GM21825 (cell line): ENCODE data around the gene AGPS.

ENCODE experiments used
- ATAC-seq: cut with Tn5 transposase; IDR thresholded peaks from one replicate; pipeline ENCODE4 v1.9.1; 2021; ENCODE audit warnings: mild to moderate bottlenecking, moderate library complexity; ENCODE audit not compliant: unreplicated experiment

Gene AGPS

DNA sequence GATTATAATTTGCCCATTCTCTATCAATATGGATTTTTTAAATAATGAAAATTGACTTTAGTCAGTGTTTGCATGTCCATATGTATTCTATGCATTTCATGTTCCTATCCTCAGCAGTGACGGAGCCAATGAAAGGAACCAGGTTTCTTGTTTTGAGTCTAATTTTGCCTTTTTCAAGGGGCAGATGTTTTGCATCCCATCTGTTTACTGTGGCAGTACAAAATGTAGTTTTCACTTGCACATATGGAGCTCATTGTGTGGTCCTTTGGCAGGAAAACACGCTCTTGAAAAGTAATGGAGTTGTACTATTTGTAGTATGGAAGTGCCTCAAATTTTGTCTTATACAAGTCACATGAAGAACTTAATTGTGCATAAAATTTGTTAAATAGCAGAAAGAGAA, 127.8 kb downstream of the AGPS start:
- no peak for ATAC-seq

DNA sequence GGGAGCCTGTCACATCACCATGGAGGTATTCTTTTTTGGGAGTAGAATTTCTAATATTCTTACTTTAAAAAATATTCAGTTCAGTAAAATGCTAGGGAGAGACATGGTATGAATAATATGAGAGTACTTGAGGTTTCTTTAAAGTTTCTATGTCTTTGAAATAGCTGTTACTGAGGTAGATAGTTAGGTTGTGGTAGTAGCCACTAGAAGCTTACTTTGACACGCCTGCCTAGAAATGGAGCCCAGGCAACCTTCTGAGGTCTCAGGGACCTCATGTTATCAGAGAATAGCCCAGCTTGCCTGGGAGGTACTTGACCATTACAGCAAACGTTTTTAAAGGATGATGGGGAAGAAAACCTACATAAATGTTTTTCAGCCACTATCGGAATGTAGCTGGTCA, 131.2 kb downstream of the AGPS start:
- no peak for ATAC-seq

DNA sequence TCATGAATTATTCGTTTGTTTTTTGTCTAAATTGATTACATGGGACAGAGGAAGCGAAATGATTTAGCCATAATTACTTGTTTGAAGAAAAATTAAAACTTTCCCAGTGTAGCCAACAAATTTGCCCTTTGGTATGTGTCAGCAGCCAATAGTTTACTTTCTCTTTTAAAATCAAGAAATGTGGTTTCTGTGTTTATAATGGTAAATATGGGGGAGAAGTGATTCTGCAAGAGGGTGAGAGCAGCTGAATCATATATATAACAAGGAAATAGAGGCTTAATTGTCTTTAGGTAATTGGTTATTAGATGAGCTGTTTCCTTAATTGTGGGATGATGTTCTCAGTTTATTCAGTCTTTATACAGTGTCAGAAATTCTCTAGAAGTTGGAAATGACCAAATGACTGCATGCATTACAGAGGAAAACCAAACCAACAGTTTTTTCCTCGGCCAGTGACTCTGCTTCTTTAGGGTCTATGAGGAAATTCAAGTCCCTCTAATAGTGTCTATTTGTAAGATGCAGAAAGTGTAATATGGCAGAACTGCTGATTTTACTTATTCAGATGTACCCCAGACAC, 132.9 kb downstream of the AGPS start:
- ATAC-seq, result no peak

DNA sequence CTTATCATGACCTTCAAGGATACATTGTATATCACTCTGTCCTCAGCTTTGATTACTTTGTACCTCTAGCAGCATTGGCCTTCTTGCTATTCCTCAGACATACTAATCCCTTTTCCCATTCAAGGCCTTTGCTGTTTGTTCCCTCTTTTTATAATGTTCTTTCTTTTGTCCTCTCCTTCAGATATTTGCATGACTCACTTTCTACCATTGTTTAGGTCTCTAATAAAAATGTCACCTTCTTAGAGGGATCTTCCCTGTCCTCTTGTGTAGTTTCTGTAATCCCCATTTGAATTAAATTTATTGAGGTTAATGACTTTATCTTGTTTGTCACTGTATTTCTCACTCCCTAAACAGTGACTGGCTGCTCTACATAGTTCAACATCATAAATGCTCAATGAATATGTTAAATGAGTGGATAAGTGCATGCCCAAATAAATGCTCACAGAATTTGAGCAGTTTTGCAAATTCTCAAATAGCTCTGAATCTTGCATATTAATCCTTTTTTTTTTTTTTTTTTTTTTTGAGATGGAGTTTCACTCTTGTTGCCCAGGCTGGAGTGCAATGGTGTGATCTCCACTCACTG, 135.9 kb downstream of the AGPS start:
- ATAC-seq, result no peak

DNA sequence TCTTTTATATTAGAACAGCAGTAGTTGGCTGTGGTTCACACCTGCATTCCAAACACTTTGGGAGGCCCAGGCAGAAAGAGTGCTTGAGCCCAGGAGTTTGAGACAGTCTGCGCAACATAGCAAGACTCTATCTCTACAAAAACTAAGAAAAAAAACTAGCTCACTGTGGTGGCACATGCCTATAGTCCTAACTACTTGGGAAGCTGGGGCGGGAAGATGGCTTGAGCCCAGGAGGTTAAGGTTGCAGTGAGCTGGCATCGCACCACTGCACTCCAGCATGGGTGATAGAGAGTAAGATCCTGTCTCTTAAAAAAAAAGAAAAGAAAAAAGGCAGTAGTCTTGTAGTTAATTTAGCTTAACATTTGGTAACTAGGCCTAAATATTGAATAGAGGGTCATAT, 136.6 kb downstream of the AGPS start:
- no peak for ATAC-seq

DNA sequence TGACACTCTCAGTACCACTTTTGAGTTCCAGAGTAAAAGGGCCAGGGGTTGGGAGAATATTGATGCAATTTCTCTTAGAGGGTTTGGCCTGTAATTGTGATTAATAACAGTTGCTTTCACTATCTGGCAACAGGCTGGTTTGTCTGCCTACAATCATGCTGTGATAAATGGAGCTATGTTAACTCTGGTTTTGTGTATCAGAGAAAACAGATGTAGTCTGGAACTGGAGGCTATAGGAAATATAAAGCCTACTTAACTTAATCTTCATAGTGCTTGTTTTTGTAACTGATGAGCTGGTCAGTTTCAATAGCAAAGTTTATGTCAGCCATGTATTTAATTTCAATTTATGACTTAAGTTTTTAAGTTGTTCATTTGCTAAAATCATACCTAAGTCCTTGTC, 138.0 kb downstream of the AGPS start:
- ATAC-seq, result no peak

DNA sequence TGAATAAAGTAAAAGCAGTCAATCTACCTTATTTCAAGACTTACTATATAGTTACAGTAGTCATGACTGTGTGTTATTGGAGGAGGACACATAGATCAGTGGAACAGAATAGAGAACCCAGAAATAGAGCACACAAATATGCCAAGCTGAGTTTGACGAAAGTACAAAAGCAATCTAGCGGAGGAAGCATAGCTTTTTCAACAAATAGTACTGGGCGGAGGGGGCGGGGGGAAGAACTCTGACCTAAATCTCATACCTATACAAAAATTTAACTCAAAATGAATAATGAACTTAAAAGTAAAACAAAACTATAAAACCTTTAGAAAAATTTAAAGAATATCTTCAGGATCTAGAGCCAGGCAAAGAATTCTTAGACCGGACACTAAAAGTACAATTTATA, 139.1 kb downstream of the AGPS start:
- ATAC-seq, result no peak

DNA sequence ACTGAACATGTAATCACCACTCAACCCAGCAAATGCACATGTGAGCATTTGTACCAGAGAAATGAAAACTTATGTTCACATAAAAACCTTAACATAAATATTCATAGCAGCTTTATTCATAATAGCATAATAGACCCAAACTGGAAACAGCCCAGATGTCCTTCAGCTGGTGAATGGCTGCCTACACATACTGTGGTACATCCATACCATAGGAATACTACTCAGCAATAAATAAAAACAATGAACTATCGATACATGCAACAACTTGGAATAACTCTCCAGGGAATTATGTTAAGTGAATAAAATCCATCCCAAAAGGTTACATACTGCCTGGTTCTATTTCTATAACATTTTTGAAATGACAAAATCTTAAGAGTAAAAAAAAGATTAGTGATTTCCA, 140.0 kb downstream of the AGPS start:
- ATAC-seq, result no peak

DNA sequence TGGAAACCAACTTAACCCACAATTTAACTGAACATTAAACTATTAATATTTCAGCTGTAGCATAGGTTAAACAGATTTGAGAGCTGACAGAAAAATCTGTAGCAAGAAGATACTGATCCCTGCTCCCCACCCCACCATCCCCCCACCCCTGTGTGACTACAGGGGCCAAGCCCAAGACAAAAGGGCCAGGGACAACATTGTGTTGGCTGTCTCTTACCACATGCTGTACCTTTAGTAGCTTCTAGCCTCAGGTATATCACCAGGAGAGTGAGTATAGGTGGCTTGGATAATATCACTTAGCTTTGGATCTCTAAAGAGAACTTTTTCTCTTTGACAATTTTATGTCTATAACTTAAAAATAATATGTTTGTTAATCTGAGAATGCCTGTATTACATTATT, 140.7 kb downstream of the AGPS start:
- ATAC-seq, result no peak

DNA sequence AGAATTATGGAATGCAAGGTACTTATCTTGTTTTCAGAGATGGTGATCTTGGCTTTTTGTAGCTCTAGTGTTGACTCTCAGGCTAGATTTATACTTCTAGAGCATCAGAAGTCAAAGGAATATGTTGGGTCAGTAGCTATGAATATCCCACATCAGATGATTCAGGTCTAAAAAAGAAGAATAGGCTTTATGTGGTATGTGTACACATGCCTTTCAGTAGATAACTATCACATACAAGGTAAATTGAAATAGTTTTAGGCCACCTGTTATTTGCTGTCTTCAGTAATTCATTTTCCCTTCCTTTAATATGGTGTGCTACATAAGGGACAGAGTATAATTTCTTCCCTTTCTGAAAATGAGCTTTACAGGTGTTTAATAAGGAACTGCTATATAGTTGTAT, 142.4 kb downstream of the AGPS start:
- no peak for ATAC-seq

DNA sequence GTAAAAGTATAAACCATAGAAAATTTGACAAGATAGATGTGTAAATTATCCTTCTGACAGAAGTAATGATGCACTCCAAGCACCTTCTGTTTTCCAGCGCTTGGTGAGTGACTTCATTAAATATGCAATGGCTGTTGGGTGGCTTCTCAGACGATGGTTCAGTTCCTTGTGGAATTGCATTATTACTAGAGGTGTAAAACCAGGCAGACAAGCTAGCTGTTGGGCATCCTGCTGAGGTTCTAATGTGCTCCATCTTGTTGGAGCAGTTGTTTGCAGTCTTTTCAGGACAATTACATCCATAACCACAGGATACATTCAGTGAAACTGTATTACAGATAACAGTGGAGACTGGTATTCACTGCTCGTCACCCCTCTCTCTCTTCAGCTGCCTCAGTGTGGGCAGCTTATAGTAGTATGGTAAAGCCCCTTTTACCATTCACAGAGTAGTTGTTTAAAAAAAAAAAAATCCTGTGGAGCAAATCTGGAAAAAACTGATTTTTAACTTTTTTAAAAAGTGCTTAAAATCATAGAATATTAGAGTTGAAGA, 143.5 kb downstream of the AGPS start:
- ATAC-seq, result no peak

DNA sequence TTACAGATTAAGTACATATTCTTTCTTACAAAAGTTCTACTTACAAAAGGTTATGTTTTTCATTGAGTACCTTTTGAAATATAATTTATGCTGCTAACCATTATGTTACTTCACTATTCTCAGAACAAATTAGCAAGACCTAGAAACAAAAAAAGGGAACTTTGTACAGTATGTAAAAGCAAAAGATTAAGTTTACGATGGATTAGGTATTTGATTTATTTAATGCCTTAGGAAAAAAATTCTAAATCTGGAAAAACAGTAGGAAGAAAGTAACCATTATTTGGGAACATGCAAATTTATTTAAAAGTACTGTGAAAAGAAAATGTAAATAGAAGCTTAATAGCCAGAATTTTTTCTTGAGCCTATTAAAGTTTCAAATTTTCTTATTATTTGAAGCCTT, 144.6 kb downstream of the AGPS start:
- ATAC-seq, result no peak

DNA sequence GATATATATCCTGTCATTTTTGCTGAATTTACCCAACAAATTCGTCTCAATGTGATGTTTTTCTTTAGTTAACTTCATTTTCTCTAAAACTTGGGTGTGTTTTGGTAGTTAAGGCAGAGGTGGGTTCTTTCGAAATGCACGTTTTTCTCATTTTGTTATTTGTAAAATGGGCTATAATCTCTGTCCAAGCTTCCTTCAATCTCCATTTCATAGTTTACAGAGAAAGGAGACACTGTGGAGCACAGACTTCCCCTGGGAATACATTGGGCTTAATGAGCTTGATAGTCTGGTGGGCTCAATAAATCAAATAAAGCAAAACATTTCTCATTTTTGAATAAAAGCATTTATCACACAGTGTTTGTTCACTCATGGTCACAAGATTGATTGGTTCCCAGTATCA, 145.1 kb downstream of the AGPS start:
- ATAC-seq, result no peak

DNA sequence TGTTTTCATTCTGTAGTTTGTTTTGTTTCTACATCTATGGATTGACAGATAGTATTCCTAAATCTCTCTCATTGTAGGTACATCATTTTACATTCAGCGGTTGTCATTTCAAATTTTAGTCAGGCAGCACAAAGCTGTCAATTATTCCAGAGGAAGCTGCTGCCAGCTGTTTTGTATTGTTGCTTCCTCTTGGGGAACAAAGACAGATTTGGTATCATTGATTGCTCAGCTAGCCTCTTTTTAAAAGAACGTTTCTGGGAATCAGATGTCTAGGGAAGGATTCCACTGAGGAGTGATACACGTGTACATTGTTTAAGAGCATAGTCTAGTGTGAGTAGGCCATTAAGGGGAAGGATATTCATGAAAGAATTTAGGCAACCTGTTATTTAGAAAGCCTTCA, 145.8 kb downstream of the AGPS start:
- no peak for ATAC-seq

DNA sequence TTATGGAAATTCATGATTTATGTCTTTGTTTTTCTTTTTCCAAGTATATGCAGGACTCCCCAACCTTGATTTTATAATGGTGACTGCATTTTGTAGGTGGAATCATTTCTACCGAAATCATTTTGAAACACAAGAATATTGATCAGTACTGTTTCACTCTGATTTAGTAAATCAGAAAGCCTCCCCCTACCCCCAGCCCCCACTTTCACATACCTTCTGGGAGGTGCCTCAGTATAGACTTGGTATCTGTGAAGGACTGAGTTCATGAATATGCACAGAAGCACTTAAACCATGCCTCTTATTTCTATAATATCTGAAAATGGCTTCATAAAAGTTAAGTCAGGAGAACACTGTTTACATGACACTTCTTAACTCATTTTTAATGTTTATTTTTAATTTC, 147.7 kb downstream of the AGPS start:
- no peak for ATAC-seq

DNA sequence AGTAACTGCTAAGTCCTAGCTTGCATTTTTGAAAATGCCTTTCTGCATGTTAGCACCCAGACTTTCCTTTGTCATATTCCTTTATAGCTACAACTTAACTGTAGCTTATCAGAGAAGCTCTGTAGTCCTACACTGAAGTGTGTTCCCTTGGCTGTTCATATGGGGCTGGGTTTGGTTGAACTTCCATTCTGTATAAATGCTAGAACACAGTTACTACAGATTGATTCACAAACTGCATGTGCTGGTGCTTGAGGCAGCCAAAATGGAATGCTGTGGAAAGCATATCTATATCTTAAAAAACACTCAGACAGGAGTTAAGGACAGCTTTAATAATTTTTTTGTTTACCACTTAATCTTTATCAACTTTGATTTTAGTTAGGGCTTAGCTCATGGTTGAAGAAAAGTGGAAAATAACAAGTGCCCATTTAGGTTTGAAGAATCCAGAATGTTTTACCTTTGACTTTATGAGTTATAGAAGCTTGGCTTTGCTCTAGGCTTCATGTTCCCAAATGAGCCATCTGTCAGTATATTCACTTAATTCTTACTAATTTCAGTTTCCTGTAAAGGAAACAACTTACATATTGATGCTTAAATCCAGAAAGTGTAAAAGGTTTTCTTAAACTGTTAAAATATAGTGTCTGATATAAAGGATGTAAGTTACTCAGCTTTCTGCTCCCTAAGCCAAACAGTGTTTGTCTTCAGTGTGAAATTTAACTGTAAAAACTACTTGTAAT, 148.9 kb downstream of the AGPS start:
- no peak for ATAC-seq

DNA sequence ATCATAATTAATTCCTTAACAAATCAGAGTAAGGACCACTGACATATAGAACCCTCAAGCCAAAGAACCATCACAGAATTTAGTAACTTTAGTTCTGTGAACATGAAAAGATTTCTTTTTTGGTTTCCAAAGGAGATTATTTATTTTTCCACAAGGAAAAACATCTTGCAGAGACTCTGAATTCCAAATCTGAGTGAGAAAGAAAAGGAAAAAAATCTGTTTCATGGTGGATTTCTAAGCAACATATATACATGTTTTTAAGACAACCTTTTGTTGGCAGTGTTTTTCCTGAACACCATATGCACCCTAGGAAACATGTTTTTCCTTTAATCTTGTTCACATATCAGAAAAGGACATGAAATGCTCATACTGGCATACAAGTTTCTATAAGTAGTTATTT, 149.8 kb downstream of the AGPS start:
- no peak for ATAC-seq

DNA sequence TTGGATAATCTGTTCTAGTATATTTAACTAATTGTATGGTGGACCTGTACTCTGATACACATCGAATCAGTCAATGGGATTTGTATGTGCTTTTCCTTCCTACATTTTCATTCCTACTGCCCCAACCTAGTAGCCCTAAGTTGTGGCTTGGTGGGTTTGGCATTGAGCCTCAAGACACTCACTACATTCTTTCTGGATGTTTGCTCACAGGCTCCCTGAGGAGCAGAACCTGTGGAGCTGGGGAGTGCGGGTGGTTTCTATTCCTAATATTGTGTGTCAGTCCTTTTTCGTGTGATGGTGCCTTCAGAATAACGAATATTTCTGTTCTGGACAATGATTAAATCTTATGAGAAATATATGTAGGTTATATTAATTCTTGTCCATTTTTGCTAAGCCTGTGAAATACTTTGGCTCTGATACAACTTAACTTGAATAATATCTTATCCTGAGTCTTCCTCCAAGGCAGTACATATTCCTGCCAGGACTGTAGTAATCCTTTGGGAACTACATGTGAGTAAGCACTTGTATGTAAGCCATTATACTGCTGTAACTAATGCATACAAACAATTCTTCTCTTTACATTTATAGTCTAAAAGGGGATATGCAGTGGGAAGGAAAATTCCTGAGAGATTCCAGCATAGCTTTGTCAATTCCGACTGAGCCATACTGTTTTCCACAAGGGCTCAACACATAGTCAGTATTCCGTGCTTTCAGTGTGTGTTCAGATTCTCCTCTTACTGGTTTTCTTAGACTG, 150.6 kb downstream of the AGPS start:
- ATAC-seq, result no peak

DNA sequence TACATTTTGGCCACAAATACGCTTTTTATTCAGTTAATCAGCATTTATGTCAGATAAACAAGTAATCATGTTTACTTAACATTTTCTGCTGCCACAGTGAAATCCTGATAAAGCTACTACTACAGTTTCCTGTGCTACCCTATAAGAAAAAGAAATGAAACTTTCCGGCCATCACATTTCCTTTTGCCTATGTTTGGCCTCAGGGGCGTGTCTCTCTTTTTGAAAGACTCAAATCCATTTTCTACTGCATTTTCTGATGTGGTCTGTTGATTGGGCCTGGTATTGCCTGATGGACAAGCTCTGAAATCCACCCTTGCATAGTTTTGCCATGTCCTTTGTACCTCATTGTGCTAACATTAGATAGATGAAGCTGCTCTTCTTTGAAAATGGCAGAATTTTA, 152.6 kb downstream of the AGPS start:
- no peak for ATAC-seq

DNA sequence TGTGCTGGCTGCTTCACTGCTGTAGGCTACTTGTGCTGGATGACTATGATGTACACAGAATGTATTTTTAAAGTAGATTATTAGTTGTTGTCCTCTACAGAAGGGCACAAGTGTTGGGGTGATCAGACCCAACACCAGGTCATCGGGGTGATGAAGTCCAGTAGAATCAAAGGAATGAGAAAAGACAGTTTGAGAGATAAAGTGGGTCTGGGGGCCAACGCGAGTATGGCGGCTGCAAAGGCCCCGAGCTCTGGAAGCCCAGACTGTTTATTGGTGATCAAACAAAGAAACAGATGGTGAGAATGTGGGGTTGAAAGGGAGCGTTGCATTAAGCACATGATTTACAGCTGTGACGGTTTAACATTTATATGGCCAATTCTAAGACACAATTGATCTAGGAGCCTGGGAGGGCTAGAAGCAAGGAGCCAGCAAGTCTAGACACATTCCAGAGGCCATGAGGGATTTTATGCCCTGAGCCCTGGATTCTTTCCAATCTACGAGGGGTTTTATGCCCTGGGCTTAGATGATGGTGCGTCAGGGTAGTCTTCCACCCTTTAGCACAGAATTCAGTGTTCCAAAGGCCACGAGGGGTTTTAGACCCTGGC, 153.5 kb downstream of the AGPS start:
- no peak for ATAC-seq

DNA sequence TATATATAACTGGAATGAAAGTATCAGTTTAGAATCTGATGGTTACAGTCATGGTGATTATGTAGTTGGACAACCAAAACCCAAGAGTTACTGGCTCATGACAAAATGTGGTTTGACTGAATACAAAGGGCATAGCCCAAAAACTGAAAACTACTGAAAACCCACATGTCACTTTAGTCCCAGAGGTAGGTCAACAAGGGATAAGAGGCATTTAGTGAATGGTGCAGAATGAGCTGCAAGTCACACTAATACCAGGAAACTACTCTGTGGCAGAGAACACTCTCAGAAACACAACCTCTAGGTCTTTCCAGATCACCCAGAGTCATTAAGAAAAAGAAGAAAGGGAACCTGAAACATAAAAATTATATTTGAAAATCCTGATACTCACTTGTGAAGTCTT, 154.5 kb downstream of the AGPS start:
- peak; percentile 93 for ATAC-seq
